Activated naive CD8-positive, alpha-beta T cell (primary cell): ENCODE results near the gene DPP10.

Experiments used
- H3K27ac Mint-ChIP-seq: one replicate; pipeline ENCODE4 v1.8.0; 2021; ENCODE audit warnings: mixed read lengths
- H3K27me3 Mint-ChIP-seq: one replicate; pipeline ENCODE4 v1.8.0; 2021; ENCODE audit warnings: mixed read lengths
- H3K36me3 Mint-ChIP-seq: one replicate; pipeline ENCODE4 v1.8.0; 2021; ENCODE audit warnings: mixed read lengths
- H3K4me1 Mint-ChIP-seq: one replicate; pipeline ENCODE4 v1.8.0; 2021; ENCODE audit warnings: low read depth, mixed read lengths
- H3K4me3 Mint-ChIP-seq: one replicate; pipeline ENCODE4 v1.8.0; 2021; ENCODE audit warnings: mild to moderate bottlenecking, mixed read lengths
- H3K9me3 Mint-ChIP-seq: one replicate; pipeline ENCODE4 v1.8.0; 2021; ENCODE audit warnings: low read depth, mixed read lengths

Gene DPP10

DNA sequence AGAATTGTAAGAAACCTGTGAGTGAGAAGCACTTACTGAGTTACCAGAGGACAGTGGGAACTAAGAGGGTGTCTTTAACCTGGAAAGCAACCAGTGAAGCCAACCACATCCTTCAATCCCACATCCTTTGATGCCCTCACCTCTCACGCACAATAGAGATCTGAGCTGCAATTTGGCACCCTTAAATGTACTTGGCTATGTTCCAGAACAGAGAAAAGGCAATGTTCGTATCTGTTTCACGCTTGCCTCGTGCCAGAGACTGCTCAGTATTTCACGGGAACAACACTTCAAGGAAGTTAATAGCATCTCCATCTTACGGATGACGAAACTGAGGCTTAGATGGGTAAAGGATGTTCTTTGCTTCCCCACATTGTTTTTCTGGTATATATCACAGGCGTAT is 167.4 kb downstream of the DPP10 start:
- H3K27me3 Mint-ChIP-seq: peaks cover 2% of the 10 kb centered on the region
- H3K36me3 Mint-ChIP-seq: no peaks in the 10 kb centered on the region
- no peaks in the 10 kb centered on the region for H3K4me1 Mint-ChIP-seq
- H3K9me3 Mint-ChIP-seq: no peaks in the 10 kb centered on the region
- no peak overlapping the region for H3K27ac Mint-ChIP-seq
- H3K4me3 Mint-ChIP-seq: no peak overlapping the region

DNA sequence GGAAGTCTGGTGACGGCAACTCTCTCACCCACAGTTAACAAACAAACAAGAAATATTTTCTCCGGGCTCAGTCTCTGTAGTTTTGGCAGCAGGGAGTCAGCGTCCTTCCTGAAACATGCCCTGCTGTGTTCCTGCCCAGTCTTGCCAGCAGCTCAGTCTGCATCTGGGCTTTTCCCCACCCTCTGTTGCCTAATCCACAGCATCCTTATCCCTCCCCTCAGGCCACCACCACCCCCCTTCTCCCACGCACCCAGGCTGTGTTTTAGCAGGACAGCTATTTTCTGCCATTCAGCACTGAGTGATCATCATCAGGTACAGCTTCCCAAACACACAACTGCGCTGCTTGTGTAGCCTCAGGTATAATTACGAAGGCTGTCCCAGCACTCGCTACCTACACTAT is 168.2 kb downstream of the DPP10 start:
- Mint-ChIP-seq H3K36me3 (no peaks in the 10 kb centered on the region), H3K4me1 (no peaks in the 10 kb centered on the region), H3K4me3 (no peak overlapping the region), H3K27ac (no peak overlapping the region), H3K9me3 (no peaks in the 10 kb centered on the region), H3K27me3 (no peaks in the 10 kb centered on the region)

DNA sequence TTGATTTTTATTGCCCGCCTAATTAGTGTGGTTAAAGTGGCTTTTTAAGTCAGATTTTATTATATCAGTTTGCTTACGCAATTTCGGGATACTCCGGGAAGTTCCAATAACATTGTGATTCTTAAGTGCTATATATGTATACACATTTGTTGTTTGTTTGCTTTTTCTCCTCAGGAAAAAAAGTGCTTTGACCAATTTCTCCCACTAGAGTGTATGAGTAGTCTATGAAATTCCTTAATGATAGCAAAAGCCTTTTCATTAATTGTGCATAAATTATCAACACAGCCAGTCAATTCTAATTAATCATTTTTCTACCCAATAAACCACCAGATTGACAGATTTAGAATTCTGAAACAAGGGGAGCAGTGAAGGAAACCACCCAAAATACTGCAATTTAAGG is 172.2 kb downstream of the DPP10 start:
- H3K9me3 Mint-ChIP-seq: no peaks in the 10 kb centered on the region
- no peaks in the 10 kb centered on the region for H3K4me1 Mint-ChIP-seq
- H3K27me3 Mint-ChIP-seq: peaks cover 5% of the 10 kb centered on the region
- no peaks in the 10 kb centered on the region for H3K36me3 Mint-ChIP-seq
- no peak overlapping the region for H3K4me3 Mint-ChIP-seq
- no peak overlapping the region for H3K27ac Mint-ChIP-seq

DNA sequence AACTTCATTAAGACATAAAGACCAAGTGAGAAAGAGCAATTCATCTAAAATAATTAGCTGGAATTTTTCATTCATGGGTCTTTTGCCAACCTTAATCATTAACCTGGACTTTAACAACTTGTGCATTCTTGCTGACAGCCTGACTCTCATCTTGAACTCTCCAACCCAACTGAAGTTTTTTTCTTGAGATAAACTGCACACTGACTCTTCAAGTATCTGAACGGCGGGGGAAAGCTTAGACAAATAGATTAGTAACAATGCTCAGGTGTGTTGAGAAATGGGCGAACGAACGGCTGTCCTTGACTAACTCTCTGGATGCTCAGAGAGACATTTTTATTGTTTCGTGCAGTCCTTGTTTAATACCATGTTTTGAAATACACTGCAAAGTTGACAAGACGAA is 186.0 kb downstream of the DPP10 start:
- Mint-ChIP-seq H3K9me3 (no peaks in the 10 kb centered on the region), H3K27ac (no peak overlapping the region), H3K4me3 (no peak overlapping the region), H3K36me3 (no peaks in the 10 kb centered on the region), H3K4me1 (no peaks in the 10 kb centered on the region), H3K27me3 (no peaks in the 10 kb centered on the region)

DNA sequence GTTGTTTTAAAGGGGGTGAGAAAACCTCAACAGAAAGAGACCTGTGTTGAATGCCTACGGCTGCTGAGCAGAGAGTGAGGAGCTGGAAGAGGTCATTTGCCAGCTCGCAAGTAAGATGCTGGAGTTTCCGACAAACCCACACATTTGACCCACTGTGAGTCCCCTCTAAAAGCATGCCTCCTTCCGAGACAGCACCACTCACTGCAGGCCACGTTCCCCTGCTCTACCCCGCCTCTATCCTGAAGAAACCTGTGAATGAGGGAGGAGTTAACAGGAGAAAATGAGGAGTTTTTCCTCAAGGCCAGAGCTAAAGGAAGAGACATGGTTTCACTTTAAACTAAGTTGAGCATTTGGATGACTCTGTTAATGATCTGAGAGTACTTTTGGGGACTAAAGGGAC is 188.7 kb downstream of the DPP10 start:
- H3K4me1 Mint-ChIP-seq: no peaks in the 10 kb centered on the region
- no peaks in the 10 kb centered on the region for H3K27me3 Mint-ChIP-seq
- H3K9me3 Mint-ChIP-seq: no peaks in the 10 kb centered on the region
- H3K4me3 Mint-ChIP-seq: no peak overlapping the region
- no peaks in the 10 kb centered on the region for H3K36me3 Mint-ChIP-seq
- H3K27ac Mint-ChIP-seq: no peak overlapping the region

DNA sequence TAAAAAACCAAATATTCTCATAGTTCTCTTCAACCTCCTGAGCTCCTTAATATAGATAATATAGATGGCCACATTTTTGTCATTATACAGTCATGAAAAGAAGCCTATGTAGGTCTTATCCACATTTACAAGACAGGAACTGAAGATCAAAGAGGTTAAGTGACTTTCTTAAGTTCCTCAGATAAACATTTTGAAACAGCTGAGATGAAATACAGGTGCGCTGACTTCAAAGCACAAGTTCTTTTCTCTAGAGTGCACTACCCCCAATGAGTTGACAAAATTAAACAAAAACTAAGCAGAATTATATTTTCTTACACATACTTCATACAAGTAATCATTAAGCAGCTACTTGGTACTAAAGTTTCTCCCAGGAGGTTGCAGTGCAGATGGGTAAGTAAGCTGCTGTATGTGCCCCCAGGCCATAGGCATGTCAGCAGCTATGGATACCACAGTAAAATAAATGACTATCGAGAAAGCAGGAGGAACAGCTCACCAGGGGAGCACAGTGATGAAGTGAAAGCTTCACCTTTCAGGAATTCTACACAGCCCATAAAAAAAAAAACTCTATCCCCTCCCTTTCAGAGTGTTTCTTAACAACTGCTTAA is 199.8 kb downstream of the DPP10 start:
- Mint-ChIP-seq H3K27me3 (no peaks in the 10 kb centered on the region), H3K36me3 (no peaks in the 10 kb centered on the region), H3K9me3 (no peaks in the 10 kb centered on the region), H3K27ac (no peak overlapping the region), H3K4me3 (no peak overlapping the region), H3K4me1 (peaks cover 2% of the 10 kb centered on the region)

DNA sequence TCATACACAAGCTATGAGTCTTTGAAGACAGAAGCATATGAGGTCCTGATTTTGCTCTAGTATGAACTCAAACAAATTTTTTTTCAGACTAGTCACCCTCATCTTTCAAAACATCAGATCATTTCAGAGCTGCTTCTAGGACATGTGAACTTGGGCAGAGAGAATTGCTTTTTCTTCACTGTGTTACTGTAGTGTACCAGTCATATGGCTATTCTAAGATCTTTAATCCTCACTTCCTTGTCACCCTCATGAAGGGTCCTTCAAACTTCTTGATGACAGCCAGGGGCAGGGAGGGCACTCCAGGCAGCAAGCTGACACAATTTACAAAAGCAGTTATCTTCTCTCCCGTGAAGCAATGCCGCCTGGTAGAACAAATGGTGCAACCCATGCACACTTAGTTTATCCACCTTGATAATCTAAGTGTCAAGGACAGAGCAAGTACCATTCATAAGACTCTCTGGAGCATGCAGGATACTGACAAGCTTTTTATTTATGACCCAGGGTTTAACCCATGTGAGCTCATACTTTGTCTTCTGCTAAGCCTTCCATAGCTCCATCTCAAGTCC is 200.6 kb downstream of the DPP10 start:
- no peak overlapping the region for H3K4me3 Mint-ChIP-seq
- H3K27ac Mint-ChIP-seq: no peak overlapping the region
- peaks cover 2% of the 10 kb centered on the region for H3K4me1 Mint-ChIP-seq
- no peaks in the 10 kb centered on the region for H3K27me3 Mint-ChIP-seq
- H3K9me3 Mint-ChIP-seq: no peaks in the 10 kb centered on the region
- H3K36me3 Mint-ChIP-seq: no peaks in the 10 kb centered on the region

DNA sequence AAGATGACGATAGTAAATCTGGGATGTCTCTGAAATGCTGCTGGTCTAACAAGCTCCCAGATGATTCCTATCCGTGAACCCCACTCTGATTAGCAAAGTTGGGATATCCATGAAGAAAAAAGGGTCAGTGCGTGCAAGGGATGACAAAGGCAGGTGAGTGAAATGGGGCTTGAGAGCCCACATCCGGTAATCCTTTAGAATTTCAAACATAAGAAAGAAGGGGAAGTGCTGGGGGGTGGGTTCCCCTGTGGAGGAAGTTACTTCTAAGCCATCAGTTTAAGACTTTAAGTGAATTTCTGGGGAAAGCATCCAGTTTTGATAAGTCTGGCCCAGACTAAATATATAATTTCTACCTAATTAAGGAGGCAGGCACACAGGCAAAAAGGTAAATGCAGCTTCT is 209.5 kb downstream of the DPP10 start:
- H3K36me3 Mint-ChIP-seq: no peaks in the 10 kb centered on the region
- H3K4me1 Mint-ChIP-seq: no peaks in the 10 kb centered on the region
- no peak overlapping the region for H3K27ac Mint-ChIP-seq
- peaks cover 2% of the 10 kb centered on the region for H3K27me3 Mint-ChIP-seq
- H3K9me3 Mint-ChIP-seq: no peaks in the 10 kb centered on the region
- H3K4me3 Mint-ChIP-seq: no peak overlapping the region

DNA sequence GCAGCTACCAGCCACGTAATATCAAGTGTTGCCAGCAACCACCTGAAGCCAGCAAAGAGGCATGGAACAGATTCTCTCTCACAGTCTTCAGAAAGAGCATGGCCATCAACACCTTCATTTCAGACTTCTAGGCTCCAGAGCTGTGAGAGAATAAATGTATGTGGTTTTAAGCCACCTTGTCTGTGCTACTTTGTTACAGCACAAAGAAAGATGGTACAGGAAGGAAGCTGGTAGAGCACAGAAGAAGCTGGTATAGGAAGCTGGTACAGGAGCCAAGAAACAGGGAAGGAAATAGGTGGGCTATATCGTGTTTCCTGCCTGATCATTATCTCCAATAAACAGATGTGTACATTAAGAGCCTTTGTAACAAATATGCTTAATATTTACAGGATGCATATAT is 217.4 kb downstream of the DPP10 start:
- Mint-ChIP-seq H3K9me3 (no peaks in the 10 kb centered on the region), H3K27me3 (peaks cover 22% of the 10 kb centered on the region), H3K27ac (peak overlapping the region; percentile 7), H3K36me3 (no peaks in the 10 kb centered on the region), H3K4me1 (peaks cover 15% of the 10 kb centered on the region), H3K4me3 (no peak overlapping the region)

DNA sequence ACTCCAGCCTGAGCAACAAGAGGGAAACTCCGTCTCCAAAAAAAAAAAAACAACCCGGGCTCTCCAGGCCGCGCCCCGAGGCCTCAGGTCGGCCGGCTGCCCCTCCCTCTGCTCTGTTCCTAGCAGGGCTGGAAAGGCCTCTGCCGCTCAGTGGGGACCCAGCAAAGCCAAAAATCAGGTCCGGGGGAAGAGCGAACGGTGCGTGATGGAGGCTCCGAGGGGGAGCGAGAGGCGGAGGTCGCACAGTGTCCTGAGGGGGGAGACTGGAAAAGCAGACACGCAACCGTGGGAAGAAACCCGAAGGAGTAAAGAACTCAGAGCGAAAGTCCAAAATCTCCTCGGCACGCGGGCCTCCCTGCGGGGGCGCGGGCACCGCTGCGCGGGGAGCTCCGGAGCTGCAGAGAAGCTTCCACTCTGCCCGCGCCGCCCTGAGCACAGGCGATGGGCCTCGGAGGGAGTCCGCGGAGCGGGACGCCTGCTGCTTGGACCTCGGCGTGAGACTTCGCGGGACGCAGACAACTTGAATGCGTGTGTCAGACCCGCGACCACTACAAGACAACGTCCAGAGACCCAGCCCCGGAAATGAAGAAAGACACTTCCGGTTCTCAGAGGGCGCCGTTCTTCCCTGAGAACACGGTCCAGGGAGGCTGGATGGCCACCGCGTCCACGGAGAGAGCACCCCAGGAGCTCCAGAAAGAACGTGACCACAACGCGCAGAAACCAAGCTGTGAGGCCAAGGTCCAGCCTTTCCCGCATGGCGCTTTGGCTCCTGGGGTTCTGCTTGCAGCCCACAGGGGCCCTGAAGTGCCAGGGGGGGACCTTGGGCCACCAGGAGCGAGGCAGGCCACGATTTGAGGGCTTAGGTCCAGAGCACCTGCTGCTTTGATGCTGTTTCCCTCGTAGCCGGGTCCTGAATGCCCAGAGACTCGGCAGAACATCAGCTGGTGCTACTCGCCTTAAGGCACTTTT is 219.8 kb downstream of the DPP10 start:
- Mint-ChIP-seq H3K9me3 (no peaks in the 10 kb centered on the region), H3K4me1 (peaks cover 15% of the 10 kb centered on the region), H3K36me3 (no peaks in the 10 kb centered on the region), H3K27ac (peak overlapping the region; percentile 28), H3K27me3 (peaks cover 20% of the 10 kb centered on the region), H3K4me3 (peak overlapping the region; percentile 81)

DNA sequence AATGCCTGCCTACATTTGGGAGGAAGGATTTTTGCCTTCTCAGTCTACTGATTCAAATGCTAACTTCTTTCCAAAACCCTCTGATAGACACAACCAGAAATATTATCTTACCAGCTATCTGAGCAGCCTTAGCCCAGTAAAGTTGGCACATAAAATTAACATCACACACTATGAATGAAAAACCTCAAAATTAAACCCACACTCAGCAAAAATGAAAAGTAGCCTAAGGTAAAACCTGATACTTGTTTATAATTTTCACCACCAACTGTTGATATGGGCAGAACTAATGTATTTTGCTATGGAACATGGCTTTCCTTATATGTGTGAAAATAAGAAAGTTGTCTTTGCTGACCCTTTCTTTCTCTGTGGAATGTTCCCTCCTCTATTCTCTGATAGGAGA is 226.0 kb downstream of the DPP10 start:
- H3K4me3 Mint-ChIP-seq: no peak overlapping the region
- H3K27ac Mint-ChIP-seq: no peak overlapping the region
- H3K27me3 Mint-ChIP-seq: no peaks in the 10 kb centered on the region
- no peaks in the 10 kb centered on the region for H3K4me1 Mint-ChIP-seq
- H3K9me3 Mint-ChIP-seq: peaks cover 4% of the 10 kb centered on the region
- H3K36me3 Mint-ChIP-seq: no peaks in the 10 kb centered on the region

DNA sequence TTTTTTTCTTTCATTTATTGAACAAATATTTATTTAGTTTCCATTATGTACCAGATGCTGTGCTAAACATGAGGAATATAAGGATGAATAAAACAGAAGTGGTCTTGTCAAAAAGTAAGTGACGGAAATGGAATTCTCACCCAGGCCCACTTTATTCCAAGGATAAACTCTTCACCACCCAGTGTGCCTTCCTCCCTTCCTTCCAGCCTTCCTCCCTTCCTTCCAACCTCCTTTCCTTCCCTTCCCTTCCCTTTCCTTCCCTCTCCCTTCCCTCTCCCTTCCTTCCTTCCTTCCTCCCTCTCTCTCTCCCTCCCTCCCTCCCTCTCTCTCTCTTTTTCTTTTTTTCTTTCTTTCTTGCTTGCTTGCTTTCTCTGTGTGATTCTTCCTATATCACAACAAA is 240.8 kb downstream of the DPP10 start:
- peaks cover 6% of the 10 kb centered on the region for H3K4me1 Mint-ChIP-seq
- H3K4me3 Mint-ChIP-seq: no peak overlapping the region

DNA sequence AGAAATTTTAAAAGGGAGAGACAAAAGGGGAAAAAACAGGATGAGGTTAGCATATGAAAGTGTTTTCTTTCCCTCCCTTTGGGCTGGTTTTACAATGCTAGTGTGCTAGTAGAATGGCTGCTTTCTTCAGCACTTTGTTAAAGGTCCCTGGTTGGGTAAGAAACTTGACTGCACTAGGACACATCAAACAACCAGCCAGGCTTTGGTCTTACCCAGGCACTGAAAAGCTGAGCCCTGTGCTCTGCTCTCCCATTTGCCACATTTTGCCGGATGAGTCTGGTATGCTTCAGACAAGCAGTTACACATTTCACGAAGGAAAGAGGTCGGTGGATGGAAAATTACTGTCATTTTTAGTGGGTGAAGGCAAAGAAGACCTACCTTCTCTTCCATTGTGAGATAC is 242.0 kb downstream of the DPP10 start:
- H3K27ac Mint-ChIP-seq: peak overlapping the region; percentile 37
- H3K4me1 Mint-ChIP-seq: peaks cover 6% of the 10 kb centered on the region
- H3K36me3 Mint-ChIP-seq: no peaks in the 10 kb centered on the region
- peaks cover 5% of the 10 kb centered on the region for H3K27me3 Mint-ChIP-seq
- no peaks in the 10 kb centered on the region for H3K9me3 Mint-ChIP-seq
- no peak overlapping the region for H3K4me3 Mint-ChIP-seq

More for the DNA sequence above, 240.8 kb downstream of the DPP10 start:
- H3K36me3 Mint-ChIP-seq: no peaks in the 10 kb centered on the region
- H3K9me3 Mint-ChIP-seq: no peaks in the 10 kb centered on the region
- no peak overlapping the region for H3K27ac Mint-ChIP-seq
- peaks cover 5% of the 10 kb centered on the region for H3K27me3 Mint-ChIP-seq

DNA sequence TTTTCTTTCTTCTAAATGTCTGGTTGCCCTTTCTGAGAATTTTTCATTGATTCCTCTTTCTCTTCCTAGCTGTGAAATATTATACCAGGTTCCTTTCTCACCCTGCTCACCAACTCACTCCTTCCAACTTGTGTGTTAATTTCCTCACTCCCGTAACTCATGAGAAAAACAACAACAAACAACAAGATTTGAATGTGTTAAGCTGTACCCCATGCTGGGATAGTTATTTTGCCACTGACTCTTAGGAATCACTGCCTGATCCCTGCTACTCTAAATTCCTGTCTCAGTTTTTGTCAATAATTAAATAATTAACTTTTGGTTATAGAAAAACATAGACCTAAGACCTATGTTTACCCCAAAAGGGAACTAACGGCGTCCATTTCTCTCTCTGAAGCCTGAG is 242.7 kb downstream of the DPP10 start:
- Mint-ChIP-seq H3K4me3 (no peak overlapping the region), H3K27me3 (peaks cover 5% of the 10 kb centered on the region), H3K27ac (no peak overlapping the region), H3K9me3 (no peaks in the 10 kb centered on the region), H3K36me3 (no peaks in the 10 kb centered on the region), H3K4me1 (peaks cover 6% of the 10 kb centered on the region)

DNA sequence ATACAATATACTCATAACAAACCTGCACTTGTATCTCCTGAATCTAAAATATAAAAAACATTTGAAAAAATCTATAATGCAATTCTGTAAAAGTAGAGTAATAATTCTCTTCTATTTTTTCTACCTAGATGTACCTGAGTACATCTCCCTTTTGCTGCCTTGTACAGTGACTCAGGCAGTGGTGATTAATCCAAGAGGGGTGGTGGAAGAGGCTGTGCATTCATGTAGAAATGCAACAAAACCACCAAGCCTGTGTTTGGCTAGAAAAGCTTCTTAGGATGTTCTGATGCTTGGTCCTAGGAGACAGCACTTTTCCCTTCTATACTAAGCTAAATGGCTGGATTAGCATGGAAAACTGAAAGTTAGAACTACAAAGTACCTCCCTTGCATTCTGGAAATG is 245.8 kb downstream of the DPP10 start:
- Mint-ChIP-seq H3K27me3 (peaks cover 2% of the 10 kb centered on the region), H3K36me3 (no peaks in the 10 kb centered on the region), H3K27ac (no peak overlapping the region), H3K4me1 (peaks cover 6% of the 10 kb centered on the region), H3K9me3 (peaks cover 7% of the 10 kb centered on the region), H3K4me3 (no peak overlapping the region)
